HCT116 (cell line): ENCODE measurements around the gene CFAP46. TPM values are rescaled to one million over a fixed set of nuclear protein-coding genes. Genes with fewer than 3 reads are reported as not detected.

Source experiments
- ATAC-seq: fragments of 200-7000 bp; cut with Tn5 transposase; 2 replicates; pipeline ENCODE4 v1.9.1; 2020; ENCODE audit warnings: mild to moderate bottlenecking, moderate library complexity
- BruUV-seq: library from RNA; stranded (reverse); fragments of 400-500 nt; replicated peaks from 2 replicates; lab custom pipeline; 2021; lab: Mats Ljungman, UMichigan
- CTCF ChIA-PET: fragments of 300-600 bp; sonication (Branson Sonifier 250); formaldehyde crosslinking; loops from one replicate; lab custom pipeline; 2021; ENCODE audit warnings: antibody characterized with exemption; lab: Charles Lee
- POLR2A ChIA-PET: fragments of 300-600, 350-600 bp; sonication (Branson Sonifier 250); formaldehyde crosslinking; loops from one replicate; lab custom pipeline; 2021; ENCODE audit warnings: antibody characterized with exemption; lab: Charles Lee
- RAD21 ChIA-PET, 2 experiments: fragments of 300-600 bp; sonication (Branson Sonifier 250); formaldehyde crosslinking; loops; one replicate each; lab custom pipeline; 2023; ENCODE audit warnings: low total read pairs in 2 of 2; ENCODE audit not compliant: uncharacterized antibody in 2 of 2, unreplicated experiment in 2 of 2, low non-redundant PET in 1 of 2; lab: Charles Lee
- DNase-seq: peaks from one replicate; pipeline ENCODE4 v3.0.0-alpha.2; 2010; ENCODE audit warnings: low read depth, low spot score
- H2AFZ ChIP-seq: fragments of 200-600 bp; shearing (Covaris generic), sonication (generic); 2 replicates; pipeline ENCODE4 v1.6.1; 2017; ENCODE audit warnings: low read depth, mixed run types, mixed read lengths, antibody characterized with exemption, low read length; ENCODE audit not compliant: poor library complexity, severe bottlenecking
- H3K27ac ChIP-seq: 2 replicates; pipeline ENCODE4 v1.5.1; 2012; ENCODE audit warnings: low read depth, low read length
- H3K27me3 ChIP-seq: fragments of 200-600 bp; sonication (generic); 2 replicates; pipeline ENCODE4 v1.6.1; 2016; ENCODE audit warnings: mixed run types, low read length, mixed read lengths; ENCODE audit not compliant: insufficient read depth
- H3K36me3 ChIP-seq, 2 experiments: fragments of 200-500 bp in 1 of 2; fragments of 200-600 bp in 1 of 2; sonication (Bioruptor generic) in 1 of 2; sonication (generic) in 1 of 2; 2 replicates each; pipeline versions ENCODE4 v1.5.1 to v1.6.1; 2014 to 2016; ENCODE audit warnings: low read length in 2 of 2, inconsistent platforms in 1 of 2, mixed read lengths in 1 of 2, mixed run types in 1 of 2; ENCODE audit not compliant: insufficient read depth in 2 of 2, control insufficient read depth in 1 of 2
- H3K4me1 ChIP-seq, 2 experiments: fragments of 200-600 bp in 1 of 2; sonication (generic) in 1 of 2; 2 replicates each; pipeline versions ENCODE4 v1.5.1 to v1.6.1; 2012 to 2017; ENCODE audit warnings: low read length in 2 of 2, inconsistent platforms in 1 of 2, mild to moderate bottlenecking in 1 of 2, mixed read lengths in 1 of 2, mixed run types in 1 of 2, moderate library complexity in 1 of 2; ENCODE audit not compliant: insufficient read depth in 2 of 2, control insufficient read depth in 1 of 2
- H3K4me2 ChIP-seq: fragments of 200-600 bp; sonication (generic); 2 replicates; pipeline ENCODE4 v1.6.1; 2017; ENCODE audit warnings: mixed run types, low read length, mixed read lengths
- H3K4me3 ChIP-seq, 2 experiments: fragments of 200-600 bp in 1 of 2; sonication (generic) in 1 of 2; replicated peaks in 1 of 2; 2 replicates each; pipeline ENCODE4 v1.5.1; 2011 to 2016; ENCODE audit warnings: low read length in 2 of 2, control low read depth in 1 of 2, low read depth in 1 of 2, mild to moderate bottlenecking in 1 of 2, mixed read lengths in 1 of 2, mixed run types in 1 of 2
- H3K79me2 ChIP-seq: fragments of 200-600 bp; sonication (generic); 2 replicates; pipeline ENCODE4 v1.6.1; 2017; ENCODE audit warnings: mild to moderate bottlenecking, mixed run types, low read length, moderate library complexity, mixed read lengths; ENCODE audit not compliant: insufficient read depth
- H3K9ac ChIP-seq: fragments of 200-600 bp; sonication (generic); 2 replicates; pipeline ENCODE4 v1.6.1; 2016; ENCODE audit warnings: low read length, mixed read lengths
- H3K9me2 ChIP-seq: fragments of 200-600 bp; sonication (generic), shearing (Covaris generic); 2 replicates; pipeline ENCODE4 v1.6.1; 2017; ENCODE audit warnings: mixed run types, mild to moderate bottlenecking, moderate library complexity; ENCODE audit not compliant: insufficient read depth
- H3K9me3 ChIP-seq, 2 experiments: fragments of 200-500 bp in 1 of 2; fragments of 200-600 bp in 1 of 2; sonication (Bioruptor generic) in 1 of 2; sonication (generic) in 1 of 2; 2 replicates each; pipeline ENCODE4 v1.6.1; 2014 to 2017; ENCODE audit warnings: low read length in 2 of 2, mixed read lengths in 2 of 2, inconsistent platforms in 1 of 2, low read depth in 1 of 2, mild to moderate bottlenecking in 1 of 2, mixed run types in 1 of 2, moderate library complexity in 1 of 2; ENCODE audit not compliant: control insufficient read depth in 1 of 2, insufficient read depth in 1 of 2
- H4K20me1 ChIP-seq: fragments of 200-600 bp; sonication (generic), shearing (Covaris generic); 2 replicates; pipeline ENCODE4 v1.6.1; 2017; ENCODE audit warnings: mixed run types, mild to moderate bottlenecking, moderate library complexity; ENCODE audit not compliant: insufficient read depth
- CBX3 ChIP-seq: IDR thresholded peaks from 2 replicates; pipeline ENCODE4 v1.6.1; 2012; ENCODE audit warnings: low read depth
- CEBPB ChIP-seq: IDR thresholded peaks from 2 replicates; pipeline ENCODE4 v1.6.1; 2012; ENCODE audit warnings: low read depth
- CTCF ChIP-seq, 3 experiments: fragments of 200-600 bp in 1 of 3; sonication (generic) in 1 of 3; IDR thresholded peaks in 2 of 3; conservative IDR thresholded peaks in 1 of 3; 2 replicates each; pipeline ENCODE4 v1.5.1; 2012 to 2017; ENCODE audit warnings: low read depth in 2 of 3, low read length in 2 of 3, antibody characterized with exemption in 1 of 3, borderline replicate concordance in 1 of 3, control low read depth in 1 of 3, mild to moderate bottlenecking in 1 of 3, mixed read lengths in 1 of 3, mixed run types in 1 of 3, moderate library complexity in 1 of 3; ENCODE audit not compliant: insufficient read depth in 1 of 3
- ELF1 ChIP-seq: IDR thresholded peaks from 2 replicates; pipeline ENCODE4 v1.6.1; 2012; ENCODE audit warnings: low read depth, borderline replicate concordance
- EZH2 ChIP-seq: fragments of 200-600 bp; sonication (generic); IDR thresholded peaks from 2 replicates; pipeline ENCODE4 v1.6.1; 2017; ENCODE audit warnings: antibody characterized with exemption, mixed run types
- EZH2phosphoT487 ChIP-seq: fragments of 200-600 bp; IDR thresholded peaks from 2 replicates; pipeline ENCODE4 v1.6.1; 2018; ENCODE audit warnings: antibody characterized with exemption, borderline replicate concordance
- FOSL1 ChIP-seq: IDR thresholded peaks from 2 replicates; pipeline ENCODE4 v1.6.1; 2012; ENCODE audit warnings: low read depth
- JUND ChIP-seq: IDR thresholded peaks from 2 replicates; pipeline ENCODE4 v1.6.1; 2012
- MAX ChIP-seq: IDR thresholded peaks from 2 replicates; pipeline ENCODE4 v1.6.1; 2012
- POLR2A ChIP-seq: IDR thresholded peaks from 2 replicates; pipeline ENCODE4 v1.7.0; 2011; ENCODE audit warnings: borderline replicate concordance; ENCODE audit not compliant: insufficient read depth, insufficient read length; ENCODE audit errors: extremely low read depth
- POLR2AphosphoS5 ChIP-seq: IDR thresholded peaks from 2 replicates; pipeline ENCODE4 v1.6.1; 2011; ENCODE audit warnings: mild to moderate bottlenecking, low read depth, low read length, moderate library complexity
- SP1 ChIP-seq: IDR thresholded peaks from 2 replicates; pipeline ENCODE4 v1.6.1; 2012; ENCODE audit warnings: low read depth
- SRF ChIP-seq: IDR thresholded peaks from 2 replicates; pipeline ENCODE4 v1.6.1; 2012; ENCODE audit warnings: low read depth
- TCF7L2 ChIP-seq: IDR thresholded peaks from 2 replicates; pipeline ENCODE4 v1.7.0; 2011; ENCODE audit warnings: borderline replicate concordance, inconsistent platforms; ENCODE audit not compliant: insufficient read depth, insufficient read length; ENCODE audit errors: extremely low read depth
- ZBTB33 ChIP-seq: IDR thresholded peaks from 2 replicates; pipeline ENCODE4 v1.6.1; 2011; ENCODE audit warnings: mild to moderate bottlenecking, low read length, moderate library complexity; ENCODE audit not compliant: insufficient replicate concordance; ENCODE audit errors: extremely low read depth
- ZFX ChIP-seq: fragments of 450-650 bp; IDR thresholded peaks from 2 replicates; pipeline ENCODE4 v1.6.1; 2017
- ZNF274 ChIP-seq: fragments of 200-500 bp; sonication (Bioruptor generic); IDR thresholded peaks from 2 replicates; pipeline ENCODE4 v1.6.1; 2014; ENCODE audit warnings: mild to moderate bottlenecking, low read depth, low read length, inconsistent platforms
- intact Hi-C: fragments of 100-400 bp; cut with micrococcal nuclease; formaldehyde crosslinking; loops from 2 replicates; pipeline ENCODE4 v1.10.0; 2022
- total RNA-seq: library from RNA; stranded (reverse); gene quantifications from one replicate; pipeline ENCODE4 v1.2.1, GENCODE V29; 2021; ENCODE audit not compliant: unreplicated experiment
- TF ChIP-seq, protein P1 (sequence below): IDR thresholded peaks from 2 replicates; pipeline ENCODE4 v1.6.1; 2012; ENCODE audit warnings: low read depth

Gene CFAP46
- total RNA-seq, 1 experiment from 2014 or later: 1.4 TPM

DNA sequence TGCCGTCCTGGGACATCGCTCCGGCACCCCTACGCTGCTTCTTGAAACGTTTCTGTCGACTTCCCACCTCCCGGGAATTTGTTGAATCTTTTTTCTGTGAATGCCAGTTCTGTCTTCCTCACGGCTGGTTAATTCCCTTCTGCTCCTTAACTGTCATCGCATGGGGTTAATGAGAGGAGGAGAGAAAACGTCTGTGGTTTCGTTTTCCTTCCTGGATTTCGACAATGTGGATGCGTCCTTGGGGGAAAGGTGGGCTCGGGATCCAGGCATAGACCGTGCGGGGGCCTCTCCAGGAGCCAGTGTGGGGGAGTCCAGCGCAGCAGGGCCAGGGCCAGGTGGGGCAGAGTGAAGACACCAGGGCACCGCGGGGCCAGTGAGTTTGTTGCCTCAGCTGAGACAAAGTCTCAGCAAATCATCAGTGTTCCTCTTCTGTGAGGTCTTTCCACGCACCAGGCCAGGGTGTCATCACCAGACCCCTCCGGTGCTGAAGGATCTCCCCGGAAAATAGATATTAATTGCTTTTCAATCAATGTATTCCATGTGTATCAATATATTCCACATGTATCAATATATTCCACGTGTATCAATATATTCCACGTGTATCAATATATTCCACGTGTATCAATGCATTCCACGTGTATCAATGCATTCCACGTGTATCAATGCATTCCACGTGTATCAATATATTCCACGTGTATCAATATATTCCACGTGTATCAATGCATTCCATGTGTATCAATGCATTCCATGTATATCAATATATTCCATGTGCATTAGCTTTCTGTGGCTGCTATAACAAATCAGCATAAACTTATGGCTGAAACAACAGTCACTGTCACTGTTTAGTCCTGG lies 33.7 kb upstream of the CFAP46 start:
- no TSS peak for BruUV-seq
- CTCF ChIA-PET: no interaction called here
- H3K4me1 ChIP-seq: no peaks in the 10 kb centered on the region
- H3K79me2 ChIP-seq: no peaks in the 10 kb centered on the region
- no peak for DNase-seq
- H4K20me1 ChIP-seq: no peaks in the 10 kb centered on the region
- POLR2A ChIA-PET: no interaction called here
- no peaks in the 10 kb centered on the region for H3K36me3 ChIP-seq
- H3K4me3 ChIP-seq: no peak overlapping the region
- RAD21 ChIA-PET: no interaction called here
- no peaks in the 10 kb centered on the region for H3K9me2 ChIP-seq
- no peak overlapping the region for H3K4me2 ChIP-seq
- H3K9me3 ChIP-seq: no peaks in the 10 kb centered on the region
- TF ChIP-seq SRF (no peak), ZBTB33 (no peak), POLR2AphosphoS5 (no peak), ELF1 (no peak), MAX (no peak), EZH2phosphoT487 (no peak), FOSL1 (no peak), CEBPB (no peak), POLR2A (no peak), JUND (no peak), EZH2 (no peak), ZNF274 (no peak), TCF7L2 (no peak), CBX3 (no peak), CTCF (IDR thresholded peaks at IDR 0.05 in 2 of 3, conservative IDR thresholded peaks at IDR 0.05 in 1 of 3; ENCODE audit: borderline replicate concordance in 1 of 3, insufficient read depth in 1 of 3, low read depth in 2 of 3, low read length in 2 of 3) (no peak), ZFX (no peak), SP1 (no peak)
- TF ChIP-seq, protein P1, sequence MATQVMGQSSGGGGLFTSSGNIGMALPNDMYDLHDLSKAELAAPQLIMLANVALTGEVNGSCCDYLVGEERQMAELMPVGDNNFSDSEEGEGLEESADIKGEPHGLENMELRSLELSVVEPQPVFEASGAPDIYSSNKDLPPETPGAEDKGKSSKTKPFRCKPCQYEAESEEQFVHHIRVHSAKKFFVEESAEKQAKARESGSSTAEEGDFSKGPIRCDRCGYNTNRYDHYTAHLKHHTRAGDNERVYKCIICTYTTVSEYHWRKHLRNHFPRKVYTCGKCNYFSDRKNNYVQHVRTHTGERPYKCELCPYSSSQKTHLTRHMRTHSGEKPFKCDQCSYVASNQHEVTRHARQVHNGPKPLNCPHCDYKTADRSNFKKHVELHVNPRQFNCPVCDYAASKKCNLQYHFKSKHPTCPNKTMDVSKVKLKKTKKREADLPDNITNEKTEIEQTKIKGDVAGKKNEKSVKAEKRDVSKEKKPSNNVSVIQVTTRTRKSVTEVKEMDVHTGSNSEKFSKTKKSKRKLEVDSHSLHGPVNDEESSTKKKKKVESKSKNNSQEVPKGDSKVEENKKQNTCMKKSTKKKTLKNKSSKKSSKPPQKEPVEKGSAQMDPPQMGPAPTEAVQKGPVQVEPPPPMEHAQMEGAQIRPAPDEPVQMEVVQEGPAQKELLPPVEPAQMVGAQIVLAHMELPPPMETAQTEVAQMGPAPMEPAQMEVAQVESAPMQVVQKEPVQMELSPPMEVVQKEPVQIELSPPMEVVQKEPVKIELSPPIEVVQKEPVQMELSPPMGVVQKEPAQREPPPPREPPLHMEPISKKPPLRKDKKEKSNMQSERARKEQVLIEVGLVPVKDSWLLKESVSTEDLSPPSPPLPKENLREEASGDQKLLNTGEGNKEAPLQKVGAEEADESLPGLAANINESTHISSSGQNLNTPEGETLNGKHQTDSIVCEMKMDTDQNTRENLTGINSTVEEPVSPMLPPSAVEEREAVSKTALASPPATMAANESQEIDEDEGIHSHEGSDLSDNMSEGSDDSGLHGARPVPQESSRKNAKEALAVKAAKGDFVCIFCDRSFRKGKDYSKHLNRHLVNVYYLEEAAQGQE: no peak
- intact Hi-C loops: no loop called here
- ATAC-seq: no peak
- H2AFZ ChIP-seq: no peak overlapping the region
- H3K9ac ChIP-seq: no peak overlapping the region
- H3K27ac ChIP-seq: no peak overlapping the region
- no peaks in the 10 kb centered on the region for H3K27me3 ChIP-seq
